Mucosa of stomach (tissue), 1 donor: Measurements from ENCODE around the gene PALD1.
"Not testable (repeated sequence)": the region's sequence is repeated elsewhere in the genome, so short reads cannot be mapped to it uniquely, and the experiment has no call there.

ENCODE experiments used
- H3K27me3 ChIP-seq: one replicate; pipeline ENCODE4 v1.7.0; 2013; ENCODE audit warnings: mild to moderate bottlenecking, low read length; ENCODE audit not compliant: control insufficient read depth, insufficient read depth
- H3K36me3 ChIP-seq: one replicate; pipeline ENCODE4 v1.7.0; 2013; ENCODE audit warnings: low read length; ENCODE audit not compliant: control insufficient read depth, insufficient read depth
- H3K4me1 ChIP-seq: one replicate; pipeline ENCODE4 v1.7.0; 2013; ENCODE audit warnings: mild to moderate bottlenecking, low read length; ENCODE audit not compliant: control insufficient read depth, insufficient read depth
- H3K4me3 ChIP-seq: one replicate; pipeline ENCODE4 v1.7.0; 2013; ENCODE audit warnings: low read length
- H3K9ac ChIP-seq: one replicate; pipeline ENCODE4 v1.7.0; 2013; ENCODE audit warnings: mild to moderate bottlenecking, low read length, moderate library complexity
- H3K9me3 ChIP-seq: one replicate; pipeline ENCODE4 v1.7.0; 2013; ENCODE audit warnings: mild to moderate bottlenecking, low read length, moderate library complexity; ENCODE audit not compliant: control insufficient read depth
- donor health status: Pancreatic carcinoma.

The PALD1 gene

DNA sequence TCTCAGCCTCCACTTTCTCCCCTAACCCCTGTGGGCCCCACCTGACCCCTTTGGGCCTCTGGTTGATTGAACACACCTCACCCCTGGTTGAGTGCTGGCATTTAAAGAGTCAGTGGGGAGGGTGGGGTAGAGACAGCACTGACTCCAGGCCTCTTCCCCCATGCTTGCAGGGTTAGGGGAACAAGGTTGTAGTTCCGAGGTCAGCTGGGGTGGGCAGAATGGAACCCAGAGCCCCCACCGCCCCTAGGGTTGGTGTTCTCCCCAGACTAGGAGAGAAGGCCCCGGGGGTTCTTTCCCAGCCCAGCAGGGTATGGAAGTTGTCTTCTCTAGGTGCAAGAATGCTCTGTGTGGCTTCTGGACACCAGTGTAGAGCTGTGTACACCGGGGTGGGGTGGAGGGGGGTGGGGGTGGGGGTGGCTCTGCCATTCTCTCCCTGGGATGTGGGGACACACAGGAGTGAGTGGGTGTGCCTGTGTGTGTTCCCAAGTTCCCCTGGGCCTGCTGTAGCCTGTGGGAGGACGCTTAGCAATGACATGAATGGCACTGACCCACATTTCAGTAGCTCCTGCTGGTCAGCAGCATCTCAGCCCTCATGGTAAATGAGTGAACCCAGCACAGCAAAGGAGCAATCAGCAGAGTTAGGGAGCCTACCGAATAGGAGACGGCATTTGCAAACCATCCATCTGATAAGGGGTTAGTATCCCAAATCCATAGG lies 90.4 kb downstream of the PALD1 start:
- H3K27me3 ChIP-seq, result no peaks in the 10 kb centered on the region
- no peak overlapping the region for H3K4me3 ChIP-seq
- H3K36me3 ChIP-seq, result no peaks in the 10 kb centered on the region
- no peaks in the 10 kb centered on the region for H3K9me3 ChIP-seq
- H3K4me1 ChIP-seq, result no peaks in the 10 kb centered on the region
- H3K9ac ChIP-seq, result no peak overlapping the region

DNA sequence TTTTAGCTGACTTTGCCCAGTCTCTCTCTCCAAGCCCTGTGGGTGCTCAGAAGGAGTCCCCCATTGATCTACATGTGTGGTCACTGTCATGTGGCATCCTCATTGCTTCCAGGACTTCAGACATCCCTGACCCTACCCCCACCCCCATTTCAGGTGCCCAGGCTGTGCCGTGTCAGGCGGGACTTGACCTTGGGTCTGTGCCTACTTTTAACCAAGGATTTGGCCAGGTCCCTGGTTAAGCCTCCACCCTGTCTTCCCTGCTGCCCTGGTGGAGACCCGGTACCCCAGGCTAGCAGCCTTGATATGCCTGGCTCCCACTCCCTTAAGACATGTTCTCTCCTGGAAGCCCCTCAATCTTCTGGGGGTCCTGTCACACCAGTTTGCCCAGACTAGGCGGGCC lies 92.7 kb downstream of the PALD1 start:
- H3K36me3 ChIP-seq, result no peaks in the 10 kb centered on the region
- H3K4me3 ChIP-seq, result no peak overlapping the region
- H3K9me3 ChIP-seq, result no peaks in the 10 kb centered on the region
- H3K27me3 ChIP-seq, result no peaks in the 10 kb centered on the region
- no peak overlapping the region for H3K9ac ChIP-seq
- peaks cover 9% of the 10 kb centered on the region for H3K4me1 ChIP-seq

DNA sequence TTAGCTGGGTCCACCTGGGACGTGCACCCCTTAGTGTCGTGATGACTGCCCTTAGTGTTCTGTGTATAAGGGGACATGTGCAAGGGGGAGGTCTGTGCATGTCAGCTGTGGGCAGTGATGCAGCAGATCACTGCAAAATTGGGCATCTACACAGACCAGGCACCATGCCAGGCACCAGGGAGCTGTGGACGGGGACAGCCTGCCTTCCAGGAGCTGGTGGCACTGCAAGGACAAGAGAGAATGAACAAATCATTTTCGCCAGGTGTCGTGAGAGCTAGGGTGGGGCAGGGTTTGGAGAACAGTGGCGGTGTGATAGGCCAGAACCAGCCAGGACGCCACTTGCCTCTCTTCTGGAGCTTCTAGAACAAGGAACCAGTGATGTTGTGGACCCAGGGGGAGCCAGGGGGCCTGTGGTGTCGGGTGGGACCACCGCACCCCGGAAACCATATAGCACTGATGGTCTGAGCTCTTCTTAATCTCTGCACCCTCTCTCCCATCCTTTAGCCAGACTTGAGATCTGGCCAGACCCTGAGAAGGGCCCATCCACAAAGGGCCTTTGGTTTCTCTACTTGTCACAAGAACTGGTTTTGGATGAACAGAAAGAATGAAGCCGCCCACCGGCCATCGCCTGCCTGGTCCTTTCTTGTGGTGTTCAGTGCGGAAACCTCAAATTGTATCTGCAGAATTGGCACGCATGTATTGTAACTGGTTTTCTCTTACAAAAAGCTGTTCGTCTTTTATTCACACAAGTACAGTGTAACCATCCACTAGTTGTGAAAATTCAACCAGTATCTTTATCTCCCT lies 93.3 kb downstream of the PALD1 start:
- H3K9me3 ChIP-seq, result no peaks in the 10 kb centered on the region
- H3K27me3 ChIP-seq, result no peaks in the 10 kb centered on the region
- peaks cover 14% of the 10 kb centered on the region for H3K4me1 ChIP-seq
- H3K4me3 ChIP-seq, result no peak overlapping the region
- no peak overlapping the region for H3K9ac ChIP-seq
- no peaks in the 10 kb centered on the region for H3K36me3 ChIP-seq

DNA sequence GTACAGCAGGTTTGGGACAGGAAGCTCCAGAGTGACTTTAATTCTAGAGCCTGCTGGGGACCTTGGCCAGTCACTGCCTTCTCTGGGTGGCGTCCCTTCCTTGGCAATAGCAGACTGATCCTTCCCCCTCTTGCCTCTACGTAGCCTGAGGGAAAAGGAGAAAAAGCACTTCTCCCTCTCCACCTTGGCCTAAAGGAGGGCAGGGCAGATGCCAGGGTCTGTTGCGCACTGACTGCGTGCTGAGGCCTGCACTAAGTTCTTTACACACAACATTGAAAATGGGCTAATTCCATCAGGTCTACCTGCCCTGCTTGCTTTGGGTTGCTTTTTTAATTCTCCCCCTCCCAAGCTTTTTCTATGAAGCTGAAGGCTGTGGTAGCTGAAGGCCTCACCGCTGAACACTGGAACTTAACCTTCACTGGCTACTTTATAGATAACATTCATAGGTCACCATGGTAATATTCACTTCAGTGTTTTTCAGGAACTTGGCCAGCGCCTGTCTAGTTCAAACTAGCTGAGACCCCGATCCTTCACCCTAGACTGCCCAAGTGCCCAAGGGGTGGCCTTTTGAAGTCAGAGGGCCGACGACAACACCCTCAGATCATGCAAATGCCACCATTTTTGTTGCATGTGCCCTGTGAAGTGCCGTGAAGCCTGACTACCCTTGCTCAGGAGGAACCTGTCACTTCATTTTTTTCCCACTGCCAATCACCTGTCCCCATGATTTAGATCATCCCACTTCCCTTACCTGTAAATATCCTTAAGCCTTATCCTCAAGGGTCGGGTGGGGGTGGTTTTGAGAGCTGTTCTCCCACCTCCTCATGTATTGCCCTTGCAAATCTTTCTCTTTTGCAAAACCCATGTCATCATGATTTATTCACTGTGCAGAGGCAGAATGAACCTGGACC lies 95.3 kb downstream of the PALD1 start:
- Histone ChIP-seq H3K9me3 (no peaks in the 10 kb centered on the region), H3K9ac (no peak overlapping the region), H3K27me3 (no peaks in the 10 kb centered on the region), H3K4me1 (peaks cover 19% of the 10 kb centered on the region), H3K4me3 (no peak overlapping the region), H3K36me3 (no peaks in the 10 kb centered on the region)

DNA sequence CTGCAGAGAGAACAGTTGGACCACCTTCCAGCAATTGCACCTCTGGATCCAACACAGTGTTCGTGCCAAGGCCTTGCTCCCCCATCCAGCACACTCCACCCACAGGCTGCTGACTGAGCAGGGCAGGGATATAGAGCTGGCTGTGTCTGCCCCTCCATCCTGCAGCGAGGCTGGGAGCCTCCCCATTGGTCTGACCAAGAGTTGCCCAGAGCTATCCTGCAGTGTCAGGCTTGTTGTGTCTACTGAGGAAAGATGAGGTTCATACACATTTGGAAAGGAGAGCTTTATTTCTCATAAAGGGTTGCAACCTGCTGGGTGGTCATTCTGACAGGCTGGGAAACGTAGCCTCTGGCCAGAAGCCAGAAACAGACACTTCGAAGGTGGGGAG lies 96.9 kb downstream of the PALD1 start:
- Histone ChIP-seq H3K4me1 (peaks cover 27% of the 10 kb centered on the region), H3K4me3 (no peak overlapping the region), H3K9ac (no peak overlapping the region), H3K9me3 (no peaks in the 10 kb centered on the region), H3K36me3 (no peaks in the 10 kb centered on the region), H3K27me3 (no peaks in the 10 kb centered on the region)

DNA sequence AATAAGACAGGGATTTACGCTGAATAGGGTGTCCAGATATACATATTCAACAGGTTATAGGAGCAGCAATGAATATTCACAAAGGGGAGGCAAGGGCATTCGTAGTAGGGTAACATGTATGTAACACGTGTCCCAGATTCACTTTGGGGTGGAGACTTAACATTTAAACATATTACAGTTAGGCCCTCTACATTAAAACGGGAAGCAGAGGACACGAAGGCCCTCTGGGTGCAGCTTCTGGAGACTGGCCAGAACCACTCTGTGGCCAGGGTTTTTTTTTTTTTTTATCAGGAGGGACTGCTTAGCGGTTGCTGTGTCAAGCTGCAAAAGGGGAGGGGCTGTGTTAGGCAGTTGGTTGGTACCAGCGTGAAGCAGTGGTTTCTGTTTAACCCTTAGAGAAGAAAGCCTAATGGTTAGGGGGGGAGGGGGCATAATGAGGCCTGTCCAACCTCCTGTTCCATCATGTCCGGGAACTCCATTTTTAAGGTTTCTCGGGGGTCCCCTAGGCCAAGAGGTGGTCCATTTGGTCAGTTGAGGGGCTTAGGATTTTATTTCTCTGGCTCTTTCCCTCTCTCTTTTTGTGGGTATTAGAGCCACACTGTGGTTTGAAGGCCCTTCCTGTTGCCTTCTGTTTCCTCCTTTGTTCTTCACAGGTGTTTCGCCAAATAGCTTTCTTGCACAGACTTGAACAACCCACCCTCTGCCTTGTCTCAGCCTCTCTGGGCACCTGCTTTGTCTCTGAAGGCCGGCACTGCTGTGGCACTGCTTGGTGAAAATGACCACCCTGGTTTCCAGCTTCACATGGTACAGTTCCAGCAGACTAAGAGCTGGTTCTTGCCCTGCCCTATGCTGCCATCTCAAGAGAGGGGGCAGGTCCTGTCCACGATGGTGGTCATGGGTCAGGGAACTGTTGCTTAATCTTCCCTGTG lies 97.6 kb downstream of the PALD1 start:
- Histone ChIP-seq H3K4me3 (no peak overlapping the region), H3K9me3 (no peaks in the 10 kb centered on the region), H3K4me1 (peaks cover 27% of the 10 kb centered on the region), H3K27me3 (no peaks in the 10 kb centered on the region), H3K9ac (no peak overlapping the region), H3K36me3 (no peaks in the 10 kb centered on the region)

DNA sequence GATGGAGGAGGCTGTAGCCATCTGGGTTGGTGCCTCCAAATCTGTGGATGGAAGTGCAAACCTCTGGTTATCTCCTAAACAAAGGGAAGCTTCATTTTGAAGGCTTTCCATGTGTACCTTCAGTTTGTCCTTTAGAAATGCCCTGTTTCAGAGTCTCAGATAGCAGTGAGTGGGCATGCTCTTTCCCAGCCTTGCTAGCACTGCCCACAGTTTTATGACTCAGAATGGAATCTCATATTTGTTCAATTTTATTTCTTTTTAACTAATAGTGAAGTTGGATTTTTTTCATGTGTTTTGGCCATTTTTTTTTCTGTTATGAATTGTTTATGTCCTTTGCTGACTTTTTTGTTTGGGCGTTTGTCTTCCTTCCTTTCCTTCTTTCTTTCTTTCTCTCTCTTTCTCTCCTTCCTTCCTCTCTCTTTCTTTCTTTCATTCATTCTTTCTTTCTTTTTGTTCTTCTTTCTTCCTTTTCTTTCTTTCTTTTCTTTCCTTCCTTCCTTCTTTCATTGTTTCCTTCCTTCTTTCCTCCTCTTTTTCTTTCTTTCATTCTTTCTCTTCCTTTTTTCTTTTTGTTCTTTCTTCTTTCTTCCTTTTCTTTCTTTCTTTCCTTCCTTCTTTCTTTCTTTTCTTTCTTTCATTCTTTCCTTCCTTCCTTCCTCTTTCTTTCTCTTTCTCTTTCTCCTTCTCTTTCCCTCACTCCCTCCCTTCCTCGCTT lies 98.4 kb downstream of the PALD1 start:
- Histone ChIP-seq H3K36me3 (no peaks in the 10 kb centered on the region), H3K9ac (no peak overlapping the region), H3K9me3 (no peaks in the 10 kb centered on the region), H3K4me3 (no peak overlapping the region), H3K27me3 (no peaks in the 10 kb centered on the region), H3K4me1 (peaks cover 27% of the 10 kb centered on the region)

DNA sequence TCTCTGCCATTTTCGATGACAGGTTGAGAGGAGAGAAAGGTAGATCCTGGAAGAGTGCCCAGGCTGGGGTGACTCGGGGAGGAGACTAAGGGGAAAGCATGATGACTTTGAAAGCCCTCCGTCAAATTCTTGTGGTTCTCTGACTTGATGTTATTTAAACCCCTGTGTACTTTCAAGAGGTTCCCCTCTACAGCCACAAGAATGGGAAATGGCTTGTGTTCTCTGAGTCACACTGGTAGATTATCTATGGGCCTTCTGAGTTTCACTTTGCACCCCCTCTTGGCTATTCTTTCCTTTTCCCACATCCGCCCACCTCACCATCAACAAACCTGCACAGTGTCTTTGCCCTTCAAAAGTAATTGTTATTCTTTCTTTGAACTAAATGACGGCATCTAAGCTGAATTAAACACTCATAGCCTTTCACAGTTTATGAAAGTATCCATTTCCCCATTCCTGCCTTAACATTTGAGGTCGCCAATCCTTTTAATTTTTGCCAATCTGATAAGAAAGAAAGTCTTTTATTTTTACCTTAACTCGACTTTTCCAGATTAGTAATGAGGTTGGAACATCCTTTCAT lies 99.9 kb downstream of the PALD1 start:
- H3K4me3 ChIP-seq, result no peak overlapping the region
- H3K4me1 ChIP-seq, result peaks cover 27% of the 10 kb centered on the region
- no peaks in the 10 kb centered on the region for H3K27me3 ChIP-seq
- H3K36me3 ChIP-seq, result no peaks in the 10 kb centered on the region
- H3K9ac ChIP-seq, result no peak overlapping the region
- no peaks in the 10 kb centered on the region for H3K9me3 ChIP-seq

DNA sequence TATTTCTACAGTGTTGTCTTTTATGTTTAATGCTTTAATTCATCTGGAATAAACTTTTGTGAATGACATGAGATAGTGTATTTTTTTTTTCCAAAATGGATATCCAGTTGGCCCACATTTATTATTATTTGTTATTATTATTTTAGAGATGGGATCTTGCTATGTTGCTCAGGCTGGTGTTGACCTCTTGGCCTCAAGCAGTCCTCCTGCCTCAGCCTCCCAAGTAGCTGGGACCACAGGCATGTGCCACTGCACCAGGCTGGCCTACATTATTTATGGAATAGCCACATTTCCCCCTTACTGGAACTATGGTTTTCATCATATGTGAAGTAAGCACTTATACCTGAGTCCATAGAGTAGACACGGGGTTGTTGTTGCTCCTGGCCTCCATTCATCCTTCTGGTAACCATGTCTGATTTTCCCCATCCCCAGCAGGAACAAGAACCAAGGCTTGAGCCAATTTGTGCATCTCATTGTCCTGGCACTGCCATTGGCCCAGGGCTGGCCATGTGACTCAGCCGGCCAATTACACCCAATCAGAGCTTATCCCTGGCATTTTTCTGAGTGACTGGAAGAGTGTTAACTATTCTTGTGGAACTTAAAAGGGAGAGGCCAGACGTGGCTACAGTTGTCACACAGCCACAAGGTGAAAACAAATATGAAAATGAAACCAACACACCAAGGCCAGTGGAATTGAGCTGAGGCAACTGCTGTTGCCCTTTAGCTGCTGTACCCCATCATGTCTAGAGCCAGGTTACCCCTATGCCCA lies 100.9 kb downstream of the PALD1 start:
- H3K9me3 ChIP-seq, result no peaks in the 10 kb centered on the region
- no peak overlapping the region for H3K9ac ChIP-seq
- H3K27me3 ChIP-seq, result no peaks in the 10 kb centered on the region
- no peak overlapping the region for H3K4me3 ChIP-seq
- H3K36me3 ChIP-seq, result no peaks in the 10 kb centered on the region
- H3K4me1 ChIP-seq, result peaks cover 27% of the 10 kb centered on the region

DNA sequence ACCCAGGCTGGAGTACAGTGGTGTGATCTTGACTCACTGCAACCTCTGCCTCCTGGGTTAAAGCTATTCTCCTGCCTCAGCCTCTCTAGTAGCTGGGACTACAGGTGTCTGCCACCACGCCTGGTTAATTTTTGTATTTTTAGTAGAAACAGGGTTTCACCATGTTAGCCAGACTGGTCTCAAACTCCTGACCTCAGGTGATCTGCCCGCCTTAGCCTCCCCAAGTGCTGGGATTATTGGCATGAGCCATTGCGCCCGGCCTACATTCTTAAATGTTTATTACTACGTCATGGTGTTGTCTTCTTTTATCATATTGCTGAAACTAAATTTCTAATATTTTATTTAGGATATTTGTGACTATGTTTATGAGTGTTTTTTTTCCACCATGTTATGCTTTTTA lies 102.6 kb downstream of the PALD1 start:
- H3K9me3 ChIP-seq, H3K36me3 ChIP-seq, H3K27me3 ChIP-seq, H3K4me3 ChIP-seq, H3K9ac ChIP-seq: not testable (repeated sequence)
- peaks cover 25% of the 10 kb centered on the region for H3K4me1 ChIP-seq
